GM12878 (cell line): Measurements from ENCODE around the gene MGLL. TPM values are rescaled to one million over a fixed set of nuclear protein-coding genes. Genes with fewer than 3 reads are reported as not detected.

Experiments used
- ATAC-seq: fragments of 200-7000 bp; cut with Tn5 transposase; 3 replicates; pipeline ENCODE4 v1.9.1; 2020; ENCODE audit warnings: mild to moderate bottlenecking, moderate library complexity
- BruUV-seq: library from RNA; stranded (reverse); fragments of 400-500 nt; replicated peaks from 2 replicates; lab custom pipeline; 2021; lab: Mats Ljungman, UMichigan
- CTCF ChIA-PET: fragments of 300-600 bp; sonication (Branson Sonifier 250); formaldehyde crosslinking; extraction: SDS; loops from one replicate; lab custom pipeline; 2021; ENCODE audit warnings: inconsistent platforms; lab: Yijun Ruan, JAX
- POLR2A ChIA-PET: fragments of 350-600 bp; formaldehyde crosslinking; extraction: SDS; loops from one replicate; lab custom pipeline; 2021; ENCODE audit warnings: inconsistent platforms; lab: Charles Lee
- RAD21 ChIA-PET: fragments of 300-600 bp; sonication (Branson Sonifier 250); formaldehyde crosslinking; loops from one replicate; lab custom pipeline; 2023; ENCODE audit warnings: antibody characterized with exemption; ENCODE audit not compliant: unreplicated experiment; lab: Charles Lee
- SMC1A ChIA-PET: fragments of 300-600 bp; sonication (Branson Sonifier 250); formaldehyde crosslinking; loops from one replicate; lab custom pipeline; 2023; ENCODE audit not compliant: unreplicated experiment, uncharacterized antibody; lab: Charles Lee
- DNase-seq: peaks from one replicate; pipeline ENCODE4 v3.0.0-alpha.2; 2011; ENCODE audit warnings: low read depth, low spot score
- FAIRE-seq: peaks from 3 replicates; lab custom pipeline; 2011; peaks lifted over from hg19 to GRCh38; lab: Jason Lieb, UNC
- H2AFZ ChIP-seq: 2 replicates; pipeline ENCODE4 v1.6.0; 2011; ENCODE audit warnings: low read depth, low read length, control low read depth; ENCODE audit not compliant: control insufficient read depth
- H3K27ac ChIP-seq: 2 replicates; pipeline ENCODE4 v1.5.1; 2011; ENCODE audit warnings: control low read depth; ENCODE audit not compliant: control insufficient read depth, insufficient read depth
- H3K27me3 ChIP-seq, 2 experiments: replicated peaks in 1 of 2; 2 replicates each; pipeline versions ENCODE4 v1.6.0 to v1.6.1; 2011; ENCODE audit warnings: low read length in 1 of 2; ENCODE audit not compliant: control insufficient read depth in 2 of 2, insufficient read depth in 2 of 2
- H3K36me3 ChIP-seq, 2 experiments: 2 replicates each; pipeline ENCODE4 v1.5.1; 2011; ENCODE audit warnings: low read length in 1 of 2; ENCODE audit not compliant: control insufficient read depth in 2 of 2, insufficient read depth in 2 of 2
- H3K4me1 ChIP-seq: 2 replicates; pipeline ENCODE4 v1.6.1; 2011; ENCODE audit warnings: mild to moderate bottlenecking, low read length, moderate library complexity, mixed read lengths; ENCODE audit not compliant: control insufficient read depth, insufficient read depth
- H3K4me2 ChIP-seq: 2 replicates; pipeline ENCODE4 v1.6.0; 2011; ENCODE audit warnings: control low read depth; ENCODE audit not compliant: control insufficient read depth, insufficient read depth
- H3K4me3 ChIP-seq: fragments of 200-600 bp; sonication (generic); 2 replicates; pipeline ENCODE4 v1.5.1; 2016
- H3K79me2 ChIP-seq: 2 replicates; pipeline ENCODE4 v1.6.0; 2011; ENCODE audit warnings: low read length; ENCODE audit not compliant: control insufficient read depth, insufficient read depth
- H3K9ac ChIP-seq: 2 replicates; pipeline ENCODE4 v1.8.0; 2011; ENCODE audit warnings: low read length, control low read depth, mixed read lengths; ENCODE audit not compliant: control insufficient read depth, insufficient read depth
- H3K9me3 ChIP-seq: replicated peaks from 3 replicates; pipeline ENCODE4 v1.5.1; 2011; ENCODE audit warnings: mild to moderate bottlenecking, low read length; ENCODE audit not compliant: control insufficient read depth, insufficient read depth
- H4K20me1 ChIP-seq: 2 replicates; pipeline ENCODE4 v1.6.0; 2011; ENCODE audit not compliant: control insufficient read depth, insufficient read depth
- CUX1 ChIP-seq: IDR thresholded peaks from 2 replicates; pipeline ENCODE4 v1.6.1; 2012; ENCODE audit warnings: improper control_type of control experiment, low read depth, low read length; ENCODE audit not compliant: insufficient replicate concordance
- JUNB ChIP-seq: IDR thresholded peaks from 2 replicates; pipeline ENCODE4 v1.6.1; 2016; ENCODE audit warnings: antibody characterized with exemption, mild to moderate bottlenecking
- MXI1 ChIP-seq: fragments of 150-350 bp; IDR thresholded peaks from 2 replicates; pipeline ENCODE4 v1.6.1; 2011; ENCODE audit warnings: low read depth, mild to moderate bottlenecking, inconsistent platforms, low read length, improper control_type of control experiment
- POLR2AphosphoS2 ChIP-seq: IDR thresholded peaks from 2 replicates; pipeline ENCODE4 v1.6.1; 2011; ENCODE audit warnings: low read depth, mild to moderate bottlenecking, low read length, improper control_type of control experiment, moderate library complexity
- POLR2AphosphoS5 ChIP-seq: IDR thresholded peaks from 2 replicates; pipeline ENCODE4 v1.6.1; 2011; ENCODE audit warnings: mild to moderate bottlenecking, low read length, inconsistent platforms
- SUZ12 ChIP-seq: fragments of 200-600 bp; sonication (generic); IDR thresholded peaks from one replicate; pipeline ENCODE4 v1.6.1; 2018; ENCODE audit warnings: antibody characterized with exemption, mild to moderate bottlenecking; ENCODE audit not compliant: unreplicated experiment
- TAF1 ChIP-seq: IDR thresholded peaks from 2 replicates; pipeline ENCODE4 v1.6.1; 2011; ENCODE audit warnings: mild to moderate bottlenecking, low read depth, low read length, borderline replicate concordance
- TCF3 ChIP-seq: IDR thresholded peaks from 2 replicates; pipeline ENCODE4 v1.6.1; 2012; ENCODE audit warnings: low read depth, mild to moderate bottlenecking, low read length, borderline replicate concordance; ENCODE audit not compliant: insufficient read depth
- USF1 ChIP-seq: IDR thresholded peaks from 2 replicates; pipeline ENCODE4 v1.6.1; 2011; ENCODE audit warnings: borderline replicate concordance, low read depth, mild to moderate bottlenecking, moderate library complexity, mixed read lengths, low read length; ENCODE audit not compliant: insufficient read depth; ENCODE audit errors: extremely low read length
- ZBED1 ChIP-seq: IDR thresholded peaks from 2 replicates; pipeline ENCODE4 v1.6.1; 2016; ENCODE audit warnings: borderline replicate concordance
- ZNF592 ChIP-seq: fragments of 450-650 bp; IDR thresholded peaks from 2 replicates; pipeline ENCODE4 v1.6.1; 2017; ENCODE audit warnings: mild to moderate bottlenecking, moderate library complexity
- ZSCAN29 ChIP-seq: fragments of 450-650 bp; IDR thresholded peaks from 2 replicates; pipeline ENCODE4 v1.6.1; 2017; ENCODE audit warnings: mild to moderate bottlenecking, moderate library complexity
- WGBS: methylation state at CpG from one replicate; pipeline ENCODE4 v1.1.6; 2016; ENCODE audit warnings: low lambda C conversion rate; ENCODE audit not compliant: insufficient replicate concordance, insufficient coverage; ENCODE audit errors: missing lambda C conversion rate; 5-methylcytosine and 5-hydroxymethylcytosine counted together
- in situ Hi-C: fragments of 300-500 bp; cut with MboI; formaldehyde crosslinking; loops from 9 replicates; pipeline ENCODE4 v1.14.3; 2018; ENCODE audit warnings: mixed read lengths
- intact Hi-C: fragments of 100-400 bp; cut with micrococcal nuclease; formaldehyde crosslinking; loops from one replicate; pipeline ENCODE4 v1.14.2; 2022; ENCODE audit not compliant: unreplicated experiment
- polyA plus RNA-seq, 11 experiments: library from polyadenylated mRNA; depleted of rRNA in 4 of 11; unstranded in 6 of 11; stranded (reverse) in 5 of 11; fragments of >200 nt; fragmentation: Nextera tagmentation in 4 of 11; fragmentation: Illumina TruSeq in 1 of 11; extraction: Ambion mirVana in 4 of 11; extraction: Trizol in 1 of 11; gene quantifications; 1 replicate in 1 of 11; 2 replicates in 10 of 11; pipeline versions ENCODE4 v1.2.1 to v1.2.3, GENCODE V29; 2011 to 2016; ENCODE audit warnings: inconsistent platforms in 2 of 11, missing spikeins in 2 of 11, low read depth in 1 of 11
- total RNA-seq, 4 experiments: library from RNA; depleted of rRNA in 3 of 4; stranded (reverse); fragments of >200 nt in 3 of 4; fragmentation: Illumina TruSeq in 1 of 4; extraction: Trizol in 1 of 4; gene quantifications; 2 replicates each; pipeline versions ENCODE4 v1.2.1 to v1.2.3, GENCODE V29; 2013 to 2021

Gene MGLL
- total and polyA plus RNA-seq, 10 of the 15 experiments (the other 5 are each of a cell fraction or from before 2014, with no cell fraction given) = 44.9 to 177 (median 72.9) TPM

- intact Hi-C loops (loop anchor here (2.0 to 5.0 kb wide), 3 partner anchors 66 to 229 kb away; partner anchors contain the start of gene TPRA1), in situ Hi-C loops (no loop called here)
- H3K36me3 ChIP-seq = peaks cover 7 to 10% of the 10 kb centered on the region in 2 experiments; a peak in 3 of 4 replicates
- H3K9ac ChIP-seq = peak overlapping the region; percentile 82; the same call in 1 of the 2 replicates
- RAD21 ChIA-PET = interaction anchor here (0.6 to 6.2 kb wide), 16 partner anchors 9 to 124 kb away, joined by 3 to 91 read pairs (median 6); no protein-coding TSS in a partner anchor
- H4K20me1 ChIP-seq = no peaks in the 10 kb centered on the region
- TSS peak; percentile 95 for BruUV-seq
- no peaks in the 10 kb centered on the region for H3K27me3 ChIP-seq
- H2AFZ ChIP-seq = peak overlapping the region; percentile 20
- peaks cover 29% of the 10 kb centered on the region for H3K79me2 ChIP-seq
- H3K27ac ChIP-seq = peak overlapping the region; percentile 28
- POLR2A ChIA-PET = interaction anchor here (0.6 to 5.2 kb wide), 15 partner anchors 9 to 85 kb away, joined by 3 to 55 read pairs (median 6); no protein-coding TSS in a partner anchor
- CTCF ChIA-PET = interaction anchor here (0.7 to 7.8 kb wide), 14 partner anchors 11 to 324 kb away, joined by 3 to 73 read pairs (median 8); no protein-coding TSS in a partner anchor
- ATAC-seq (no peak), FAIRE-seq (no peak), DNase-seq (no peak)
- WGBS = 92% methylated on average over 1 of the region's 1 CpG
- H3K4me3 ChIP-seq = peak overlapping the region; percentile 95
- H3K4me1 ChIP-seq = peaks cover 7% of the 10 kb centered on the region
- H3K9me3 ChIP-seq = no peaks in the 10 kb centered on the region; the same call in 2 of the 3 replicates
- SMC1A ChIA-PET = interaction anchor here (0.8 to 11.5 kb wide), 22 partner anchors 8 to 224 kb away, joined by 3 to 116 read pairs (median 6); no protein-coding TSS in a partner anchor
- H3K4me2 ChIP-seq = peak overlapping the region; percentile 67
- no peak for TF ChIP-seq ZNF592
- TF ChIP-seq CUX1 = no peak
- TF ChIP-seq TCF3 = no peak
- TF ChIP-seq ZSCAN29 = no peak
- TF ChIP-seq TAF1 = no peak
- TF ChIP-seq MXI1 = peak; percentile 6; the same call in 1 of the 2 replicates
- no peak for TF ChIP-seq USF1
- TF ChIP-seq POLR2AphosphoS2 = 0 out of 2 replicates have a peak, but pooled peaks have one; percentile 9
- no peak for TF ChIP-seq JUNB
- no peak for TF ChIP-seq SUZ12
- no peak for TF ChIP-seq POLR2AphosphoS5
- TF ChIP-seq ZBED1 = no peak
These were observed 1.4 kb downstream of the MGLL start for GRCh38 chr3:127820826-127821313.
